NCI-H2171 treated with DMSO at 0.1 percent for 48 hours (cell line): ENCODE results near the gene FBLN2.

Source experiments
- DNase-seq: peaks from one replicate; lab custom pipeline; 2025; lab: John Stamatoyannopoulos, UW

FBLN2 gene

DNA sequence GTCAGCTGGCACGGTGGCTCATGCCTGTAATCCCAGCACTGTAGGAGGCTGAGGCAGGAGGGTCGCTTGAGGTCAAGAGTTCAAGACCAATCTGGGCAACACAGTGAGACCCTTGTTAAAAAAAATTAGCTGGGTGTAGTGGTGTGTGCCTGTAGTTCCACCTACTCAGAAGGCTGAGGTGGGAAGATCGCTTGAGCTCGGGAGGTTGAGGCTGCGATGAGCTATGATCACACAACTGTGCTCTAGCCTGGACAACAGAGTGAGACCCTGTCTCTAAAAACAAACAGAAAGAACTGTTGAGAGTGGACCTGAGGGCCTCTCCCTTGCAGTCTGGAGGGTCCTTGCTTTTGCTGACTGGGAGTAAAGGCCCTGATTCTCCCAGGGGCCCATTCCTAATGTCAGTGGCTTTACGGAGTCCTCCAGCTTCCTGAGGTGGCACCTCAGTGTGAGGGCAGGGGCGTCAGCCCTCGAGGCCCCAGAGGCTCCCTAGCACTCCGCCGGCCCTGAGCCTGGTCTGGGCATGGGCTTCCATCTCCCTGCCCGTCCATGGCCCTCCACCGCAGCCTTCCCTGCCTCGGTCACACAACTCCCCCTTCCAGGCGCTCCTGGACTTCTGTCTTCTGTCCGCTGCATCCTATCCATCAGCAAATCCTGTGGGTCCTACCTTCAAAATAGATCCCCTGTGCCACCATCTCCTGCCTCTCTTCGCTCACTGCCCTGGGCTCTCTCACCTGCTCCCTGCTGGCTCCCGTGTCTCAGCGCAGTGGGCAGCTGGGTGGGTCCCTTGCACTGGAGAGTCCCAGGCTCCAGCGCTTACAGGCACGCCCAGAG lies 19.0 kb downstream of the FBLN2 start:
- DNase-seq, result no peak

DNA sequence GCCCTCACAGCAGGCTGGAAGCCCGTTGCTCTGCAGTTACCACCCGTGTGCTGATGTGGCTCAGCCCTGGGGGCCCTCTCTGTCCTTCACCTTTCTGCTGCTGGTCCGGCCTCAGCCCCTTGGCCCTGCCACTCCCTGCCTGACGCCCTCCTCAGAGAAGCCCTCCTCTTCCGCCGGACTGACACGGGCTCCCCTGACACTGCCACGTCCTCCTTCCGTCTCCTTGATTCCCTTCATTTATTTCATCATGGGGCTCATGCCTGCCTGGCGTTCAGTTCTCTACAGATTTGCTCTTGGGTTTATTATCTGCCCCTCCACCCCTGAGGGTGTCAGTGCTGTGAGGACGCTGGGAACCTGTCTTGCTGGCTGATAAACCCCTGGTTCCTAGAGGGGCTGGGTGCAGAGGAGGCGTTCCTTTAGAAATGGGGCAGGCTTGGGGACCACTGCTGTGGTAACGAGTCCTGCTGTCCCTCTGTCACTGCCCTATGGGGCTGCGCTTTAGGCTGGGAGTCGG lies 19.6 kb downstream of the FBLN2 start:
- no peak for DNase-seq

DNA sequence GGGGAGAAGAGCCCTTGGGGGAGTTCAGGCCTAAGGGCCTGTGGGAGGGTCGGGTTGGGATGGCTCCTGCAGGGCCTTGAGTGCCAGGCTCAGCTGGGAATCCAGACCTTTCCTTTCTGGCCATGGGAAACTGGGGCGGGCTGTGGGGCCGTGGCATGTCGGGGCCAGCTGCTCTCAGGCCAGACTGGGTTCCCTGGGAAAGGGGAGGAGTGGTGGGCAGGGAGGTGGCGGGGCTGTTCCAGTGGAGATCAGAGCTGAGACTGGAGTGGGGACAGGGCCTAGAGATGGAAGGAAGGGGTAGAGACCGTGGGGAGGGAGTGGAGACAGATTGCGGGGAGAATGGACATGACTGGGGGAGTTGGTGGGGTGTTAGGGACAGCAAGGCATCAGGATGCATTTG lies 20.3 kb downstream of the FBLN2 start:
- no peak for DNase-seq

DNA sequence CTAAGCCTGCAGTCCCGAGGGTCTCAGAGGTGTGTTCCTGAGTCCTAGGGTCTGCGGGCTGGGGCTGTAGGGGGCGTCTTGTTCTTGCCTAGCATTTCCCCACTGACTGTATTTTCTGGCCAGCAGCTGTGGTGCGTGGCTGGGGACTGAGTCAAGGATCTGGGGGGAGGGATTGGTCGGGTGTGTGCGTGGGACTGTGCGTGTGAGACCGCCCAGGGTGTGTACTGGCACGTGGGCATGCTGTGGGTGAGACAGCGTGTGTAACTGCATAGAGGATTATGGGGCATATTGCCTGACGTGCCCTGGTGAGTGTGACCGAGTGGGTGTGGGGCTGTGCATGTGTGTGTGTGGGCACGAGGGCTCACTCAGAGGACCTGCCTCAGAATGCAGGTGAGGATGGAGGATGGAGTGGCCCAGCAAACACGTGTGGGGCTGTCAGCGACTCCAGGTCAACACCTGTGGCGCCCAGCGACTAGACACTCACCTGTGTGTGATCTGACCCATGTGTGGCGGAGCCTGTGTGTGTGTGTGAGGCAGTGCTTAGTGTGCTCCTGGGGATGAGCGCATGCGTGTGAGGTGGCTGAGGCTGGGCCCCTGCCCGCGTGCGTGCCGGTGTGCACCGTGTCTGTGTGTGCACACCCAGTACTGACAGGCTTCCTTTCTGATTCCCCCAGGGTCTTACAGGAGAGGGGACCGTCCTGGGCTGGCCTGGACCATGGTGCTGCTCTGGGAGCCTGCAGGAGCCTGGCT lies 20.9 kb downstream of the FBLN2 start:
- no peak for DNase-seq

DNA sequence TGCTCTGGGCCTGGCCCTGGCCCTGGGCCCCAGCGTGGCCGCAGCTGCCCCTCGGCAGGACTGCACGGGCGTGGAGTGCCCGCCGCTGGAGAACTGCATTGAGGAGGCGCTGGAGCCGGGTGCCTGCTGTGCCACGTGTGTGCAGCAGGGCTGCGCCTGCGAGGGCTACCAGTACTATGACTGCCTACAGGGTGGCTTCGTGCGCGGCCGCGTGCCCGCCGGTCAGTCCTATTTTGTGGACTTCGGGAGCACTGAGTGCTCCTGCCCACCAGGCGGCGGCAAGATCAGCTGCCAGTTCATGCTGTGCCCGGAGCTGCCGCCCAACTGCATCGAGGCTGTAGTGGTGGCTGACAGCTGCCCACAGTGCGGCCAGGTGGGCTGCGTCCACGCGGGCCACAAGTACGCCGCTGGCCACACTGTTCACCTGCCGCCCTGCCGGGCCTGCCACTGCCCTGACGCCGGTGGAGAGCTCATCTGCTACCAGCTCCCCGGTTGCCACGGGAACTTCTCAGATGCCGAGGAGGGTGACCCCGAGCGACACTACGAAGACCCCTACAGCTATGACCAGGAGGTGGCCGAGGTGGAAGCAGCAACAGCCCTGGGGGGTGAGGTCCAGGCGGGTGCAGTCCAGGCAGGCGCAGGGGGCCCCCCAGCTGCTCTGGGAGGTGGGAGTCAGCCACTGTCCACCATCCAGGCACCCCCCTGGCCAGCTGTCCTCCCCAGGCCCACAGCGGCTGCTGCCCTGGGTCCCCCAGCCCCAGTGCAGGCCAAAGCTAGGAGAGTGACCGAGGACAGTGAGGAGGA lies 21.7 kb downstream of the FBLN2 start:
- no peak for DNase-seq

DNA sequence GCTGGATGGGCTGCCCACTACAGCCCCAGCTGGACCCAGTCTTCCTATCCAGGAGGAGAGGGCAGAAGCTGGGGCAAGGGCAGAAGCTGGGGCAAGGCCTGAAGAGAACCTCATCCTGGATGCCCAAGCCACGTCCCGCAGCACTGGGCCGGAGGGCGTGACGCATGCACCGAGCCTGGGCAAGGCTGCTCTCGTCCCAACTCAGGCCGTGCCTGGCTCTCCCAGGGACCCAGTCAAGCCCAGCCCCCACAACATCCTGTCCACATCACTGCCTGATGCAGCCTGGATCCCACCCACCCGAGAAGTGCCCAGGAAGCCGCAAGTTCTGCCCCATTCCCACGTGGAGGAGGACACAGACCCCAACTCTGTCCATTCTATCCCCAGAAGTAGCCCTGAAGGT lies 22.3 kb downstream of the FBLN2 start:
- no peak for DNase-seq

DNA sequence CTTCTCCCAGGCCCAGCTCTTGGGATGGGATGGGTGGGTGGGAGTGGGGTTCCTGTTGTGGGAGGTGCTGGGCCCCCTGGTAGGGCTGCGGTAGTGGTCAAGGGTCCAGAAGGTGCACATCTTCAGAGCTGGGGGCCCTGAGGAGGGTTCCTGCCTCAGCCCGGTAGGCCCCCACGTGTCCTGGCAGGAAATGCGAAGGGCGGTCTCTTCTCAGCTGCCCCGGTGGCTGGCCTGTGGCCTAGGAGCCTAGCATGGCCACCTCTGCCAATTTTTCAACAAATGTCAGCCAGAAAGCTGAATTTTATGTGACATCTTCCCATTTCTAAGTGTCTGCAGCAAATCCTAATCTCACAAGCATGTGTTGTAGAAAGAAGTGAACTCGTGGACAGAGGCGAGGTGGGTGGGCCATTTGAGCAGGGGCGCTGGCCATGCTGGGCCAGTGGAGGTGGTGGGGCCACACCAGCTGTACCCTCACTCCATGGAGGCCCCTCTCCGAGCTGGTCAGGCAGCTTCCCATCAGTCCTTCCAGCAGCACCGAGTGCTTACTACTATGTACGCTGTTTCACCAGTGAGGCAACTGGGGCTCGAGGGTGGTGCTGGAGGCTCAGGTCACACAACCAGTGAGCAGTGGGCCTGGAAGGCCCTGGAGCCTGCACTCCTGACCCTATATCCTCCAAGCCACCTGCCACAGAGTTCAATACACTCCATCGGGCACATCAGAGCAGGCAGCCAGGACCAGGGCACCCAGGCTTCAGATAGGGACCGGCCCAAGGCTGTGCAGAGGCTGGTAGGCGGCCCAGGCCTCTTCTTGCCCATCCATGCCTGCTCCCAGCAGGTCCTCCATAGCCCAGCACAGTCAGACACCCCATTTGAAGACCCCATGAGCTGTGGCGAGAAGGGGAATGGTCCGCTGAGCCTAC lies 23.2 kb downstream of the FBLN2 start:
- DNase-seq, result no peak

DNA sequence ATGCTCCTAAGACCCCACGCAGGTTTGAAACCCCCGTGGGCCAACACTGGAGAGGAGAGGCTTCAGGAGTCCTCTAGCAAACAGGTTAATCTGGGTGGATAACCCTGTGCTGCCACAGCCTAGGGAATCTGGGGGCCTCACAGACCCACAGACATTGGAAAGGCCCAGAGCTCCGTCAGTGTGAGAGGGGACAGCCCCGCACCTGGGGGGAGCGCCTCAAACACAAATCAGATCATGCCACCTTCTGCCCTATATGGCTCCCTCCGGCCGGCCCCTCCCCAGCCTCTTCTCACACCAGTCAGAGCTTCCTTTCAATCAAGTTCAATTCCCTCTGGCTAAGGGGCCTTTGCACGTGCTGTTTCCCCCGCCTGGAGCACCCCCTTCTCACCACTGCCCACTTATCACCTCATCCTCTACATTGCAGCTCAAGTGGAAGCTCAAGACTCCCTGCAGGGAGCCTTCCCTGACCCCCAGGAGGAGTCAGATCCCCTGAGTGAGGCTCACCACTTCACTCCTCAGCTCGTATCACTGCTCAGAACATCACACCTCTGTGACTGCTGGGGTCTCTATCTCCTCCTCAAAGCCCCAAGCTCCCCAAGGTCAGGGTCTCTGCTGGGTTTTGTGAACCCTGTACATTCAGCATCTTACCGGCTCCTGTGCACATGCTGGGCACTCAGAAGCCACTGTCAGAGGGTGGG lies 24.1 kb downstream of the FBLN2 start:
- DNase-seq, result no peak

DNA sequence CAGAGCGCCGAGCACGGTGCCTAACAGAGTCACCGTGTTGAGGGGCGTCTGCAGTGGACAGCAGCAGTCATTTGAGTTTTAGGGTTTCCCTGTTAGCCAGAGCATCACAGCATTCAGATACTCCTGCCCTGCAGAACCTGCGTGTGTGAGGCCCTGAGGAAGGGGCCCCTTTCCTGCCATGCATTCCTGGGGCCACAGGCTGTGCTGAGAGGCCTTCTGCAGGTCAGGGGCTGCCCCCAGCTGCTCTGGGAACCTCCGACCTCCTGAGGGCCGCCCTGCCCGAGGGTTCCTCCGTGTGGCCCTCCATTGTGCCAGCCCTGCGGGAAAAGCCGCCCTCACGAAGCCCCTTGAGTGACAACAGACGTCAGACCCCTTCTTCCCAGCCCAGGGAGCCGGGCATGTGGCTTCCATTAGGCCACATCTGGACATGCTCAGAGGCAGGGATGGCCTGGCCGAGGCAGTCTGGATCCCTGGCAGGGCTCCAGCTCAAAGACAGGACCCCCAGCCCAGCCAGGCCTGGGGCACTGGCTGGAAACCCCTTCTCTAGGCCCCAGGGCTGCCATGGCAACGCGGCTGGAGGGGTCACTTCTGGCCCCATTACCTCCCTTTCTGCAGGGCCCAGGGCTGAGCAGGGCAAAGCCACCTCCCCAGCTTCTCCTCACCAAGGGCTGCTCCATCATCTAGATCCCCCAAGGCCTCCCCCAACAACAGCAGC lies 25.3 kb downstream of the FBLN2 start:
- no peak for DNase-seq

DNA sequence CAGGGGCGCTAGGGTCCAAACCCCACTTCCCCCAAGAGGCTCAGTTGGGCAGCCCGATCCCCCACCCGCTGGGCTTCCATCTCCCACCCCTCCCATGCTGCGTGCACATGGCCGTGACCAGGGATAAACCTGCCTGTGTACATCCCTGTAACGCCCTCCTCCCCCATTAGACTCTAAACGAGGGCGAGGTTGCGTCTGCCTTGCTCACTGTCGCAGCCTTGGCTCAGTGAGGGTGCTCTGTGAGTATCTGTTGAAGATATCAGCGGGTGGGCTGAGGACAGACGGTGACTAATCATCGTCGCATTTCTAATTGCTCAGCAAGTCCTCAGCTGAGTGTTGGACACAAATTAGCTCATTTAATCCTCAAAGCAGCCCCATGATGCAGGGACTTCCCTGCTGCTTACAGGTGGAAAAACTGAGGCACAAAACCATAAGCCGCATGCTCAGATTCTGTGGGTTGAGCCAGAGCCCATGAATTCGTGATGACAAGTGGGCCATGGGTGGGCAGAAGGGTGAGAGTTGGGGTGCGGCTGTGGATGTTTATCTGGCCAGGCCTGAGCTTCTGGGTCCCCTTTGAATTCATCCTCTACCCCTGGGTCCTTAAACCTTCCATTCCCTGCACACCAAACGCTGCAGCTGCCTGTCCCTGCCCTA lies 26.0 kb downstream of the FBLN2 start:
- DNase-seq, result no peak

DNA sequence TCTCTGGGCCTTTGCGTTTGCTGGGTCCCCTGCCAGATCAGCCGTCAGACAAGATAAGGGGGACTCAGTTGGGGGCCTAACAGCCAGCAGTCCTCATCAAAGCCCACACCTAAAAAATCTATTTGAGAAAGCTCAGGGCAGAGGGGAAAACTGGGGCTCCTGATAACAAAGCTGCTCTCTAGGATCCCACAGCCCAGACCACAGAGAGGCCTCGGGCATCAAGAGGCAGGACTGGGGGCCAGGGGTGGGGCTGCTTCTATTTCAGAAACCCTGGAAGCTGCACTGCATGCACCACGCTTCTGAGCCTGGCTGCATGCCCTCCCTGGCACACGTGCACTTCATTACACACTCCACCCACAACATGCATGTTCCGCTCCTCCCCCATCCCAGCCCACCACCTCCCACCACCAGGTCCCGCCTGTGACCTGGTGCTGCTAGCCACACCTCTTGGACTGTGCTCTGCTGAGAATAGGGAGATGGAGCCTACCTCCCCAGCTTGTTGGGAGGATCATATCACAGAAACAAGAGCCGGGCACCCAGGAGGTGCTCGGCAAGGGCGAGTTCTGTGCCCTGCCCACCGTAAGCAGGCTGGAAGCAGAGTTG lies 26.6 kb downstream of the FBLN2 start:
- DNase-seq, result no peak

DNA sequence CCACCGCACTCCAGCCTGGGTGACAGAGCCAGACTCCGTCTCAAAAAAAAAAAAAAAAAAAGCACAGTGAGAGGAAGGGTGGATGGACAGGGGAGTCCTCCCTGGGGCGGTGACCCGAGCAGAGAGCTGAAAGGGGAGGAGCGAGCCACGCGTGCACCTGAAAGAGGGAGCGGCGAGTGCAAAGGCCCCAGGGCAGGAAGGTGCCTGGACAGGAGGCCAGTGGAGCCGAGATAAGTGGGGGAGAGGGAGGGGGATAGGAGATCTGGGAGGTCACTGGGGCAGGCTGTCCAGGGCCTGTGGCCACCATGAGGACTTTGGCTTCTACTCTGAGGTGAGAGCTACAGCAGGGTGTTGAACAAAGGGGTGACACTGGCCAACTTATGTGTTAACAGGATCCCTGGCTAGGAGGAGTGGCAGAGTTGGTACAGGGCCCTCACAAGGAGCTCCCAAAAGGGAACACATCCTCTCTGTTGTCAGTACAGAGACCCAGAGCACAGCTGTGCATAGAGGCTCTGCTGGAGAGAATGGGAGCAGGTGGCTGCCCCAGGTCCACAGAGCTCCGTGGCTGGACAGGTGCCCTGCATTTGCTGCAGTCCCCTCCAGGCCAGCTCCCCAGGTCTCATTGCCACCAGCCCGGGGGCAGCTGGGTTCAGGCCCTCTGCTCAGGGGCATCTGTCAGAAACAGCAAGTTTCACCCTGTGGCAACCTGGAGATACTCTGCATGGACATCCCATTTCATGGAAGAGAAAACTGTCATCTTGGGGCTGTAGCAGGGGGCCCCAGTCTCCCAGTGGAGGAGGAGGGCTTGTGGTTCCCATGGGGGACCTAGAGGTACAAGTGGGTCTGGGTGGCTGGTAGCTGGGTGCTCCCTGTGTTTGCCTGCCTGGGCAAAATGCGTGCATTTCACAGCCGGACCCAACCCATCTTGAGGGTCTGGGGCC lies 28.5 kb downstream of the FBLN2 start:
- DNase-seq, result no peak

DNA sequence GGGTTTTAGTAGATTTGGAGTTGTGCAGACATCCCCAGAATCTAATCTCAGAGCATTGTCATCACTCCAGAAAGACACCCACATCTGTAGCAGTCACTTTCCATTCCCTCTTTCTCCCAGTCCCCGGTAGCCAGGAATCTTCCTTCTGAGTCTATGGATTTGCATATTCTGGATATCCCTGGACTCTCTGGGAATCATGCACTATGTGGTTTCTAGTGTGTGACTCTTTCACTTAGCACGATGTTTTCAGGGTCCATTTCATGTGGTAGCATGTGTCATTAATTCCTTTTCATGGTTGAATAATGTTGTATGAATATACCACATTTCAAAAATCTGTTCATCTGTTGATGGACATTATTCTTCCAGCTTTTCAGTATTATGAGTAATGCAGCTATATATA lies 29.3 kb downstream of the FBLN2 start:
- DNase-seq, result no peak

DNA sequence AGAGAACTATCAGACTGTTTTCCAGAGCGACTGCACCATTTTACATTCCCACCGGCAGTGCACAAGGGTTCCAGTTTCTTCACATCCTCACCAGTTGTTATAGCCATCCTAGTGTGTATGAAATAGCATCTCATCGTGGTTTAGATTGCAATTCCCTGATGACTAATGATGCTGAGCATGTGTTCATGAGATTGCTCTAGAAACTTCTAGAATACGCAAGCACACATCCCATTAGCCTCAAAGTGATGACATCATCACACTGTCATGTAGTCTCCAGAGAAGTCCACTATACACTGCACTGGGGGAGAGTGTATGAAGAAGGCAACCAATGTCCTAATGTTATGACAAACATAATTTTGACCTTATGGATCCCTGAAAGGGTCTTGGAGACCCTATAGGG lies 30.1 kb downstream of the FBLN2 start:
- DNase-seq, result no peak

DNA sequence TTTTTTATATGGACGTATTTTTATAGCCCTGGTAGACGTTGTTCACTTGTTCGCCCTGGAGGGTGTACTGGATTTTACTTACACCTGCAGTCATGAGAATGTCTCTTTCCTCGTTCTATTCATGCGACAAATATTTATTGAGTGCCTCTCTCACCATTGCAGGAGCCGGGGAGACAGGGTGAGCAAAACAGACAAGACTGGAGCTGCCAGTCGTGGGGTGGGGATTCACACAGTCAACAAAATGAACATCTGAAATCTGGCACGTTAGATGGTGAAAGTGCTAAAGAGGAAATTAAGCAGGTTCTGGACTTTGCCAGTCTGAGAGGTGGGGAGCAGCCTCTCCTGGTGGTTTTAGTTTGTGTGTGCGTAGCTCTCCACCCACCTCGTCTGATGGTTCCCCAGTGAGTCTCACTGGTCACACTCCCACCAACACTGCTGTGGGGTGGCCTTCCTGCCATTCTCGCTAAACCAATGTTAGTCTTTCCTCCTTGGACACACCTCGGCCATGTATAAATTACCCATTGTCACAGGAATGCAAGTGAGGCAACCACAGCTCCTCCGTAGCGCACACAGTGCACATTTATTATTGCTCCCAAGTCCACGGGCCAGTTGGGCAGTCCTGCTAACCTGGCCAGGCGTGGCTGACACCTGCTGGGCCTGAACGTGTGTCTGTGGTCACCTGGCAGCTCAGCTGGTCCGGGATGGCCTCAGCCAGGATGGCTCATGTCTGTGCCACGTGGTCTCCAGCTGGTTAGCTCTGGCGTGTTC lies 31.5 kb downstream of the FBLN2 start:
- DNase-seq, result no peak

DNA sequence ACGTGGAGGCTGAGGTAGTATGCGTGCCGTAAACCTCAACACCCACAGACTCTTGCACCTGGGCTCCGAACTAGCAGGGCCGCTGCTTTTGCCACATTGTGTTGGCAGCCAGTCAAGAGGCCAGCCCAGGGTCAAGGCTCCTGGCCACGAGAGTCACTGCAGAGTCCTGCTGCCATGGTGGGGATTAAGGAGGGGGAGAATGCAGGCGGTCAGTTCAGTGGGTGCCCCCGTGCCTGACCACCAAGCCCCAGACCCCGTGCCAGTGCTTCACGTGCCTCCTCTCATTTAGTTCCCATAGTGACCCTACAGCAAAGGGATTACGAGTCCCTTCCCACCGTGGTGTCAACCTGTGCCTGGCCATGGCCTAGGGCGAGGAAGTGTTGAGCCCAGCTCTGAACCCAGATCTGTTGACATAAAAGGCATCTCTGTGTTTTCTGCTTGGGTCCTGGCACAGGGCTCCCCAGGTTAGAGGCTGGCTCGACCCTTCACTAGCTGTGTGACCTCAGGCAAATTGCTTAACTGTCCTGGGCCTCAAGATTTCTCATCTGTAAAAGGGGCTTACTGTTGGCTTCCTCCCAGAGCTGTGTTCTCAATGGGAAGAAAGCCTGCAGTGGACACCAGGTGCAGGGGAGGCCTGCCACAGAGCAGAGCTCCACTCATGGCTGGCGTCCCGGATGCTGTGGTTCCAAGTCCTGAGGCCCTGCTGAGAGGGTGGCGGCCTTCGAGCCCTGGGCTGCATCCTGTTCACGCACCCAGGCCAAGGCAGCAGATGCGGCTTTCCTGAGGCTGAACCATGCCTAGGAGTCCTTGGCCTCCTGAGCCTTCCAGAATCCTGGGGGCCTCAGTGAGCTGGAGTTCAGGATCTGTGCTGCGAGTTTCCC lies 32.8 kb downstream of the FBLN2 start:
- DNase-seq, result no peak
